SK-MEL-5 (cell line): ENCODE results near the gene RNF121. TPM values are rescaled to one million over a fixed set of nuclear protein-coding genes. Genes with fewer than 3 reads are reported as not detected.

ENCODE experiments used
- DNase-seq: peaks from one replicate; pipeline ENCODE4 v3.0.0-alpha.2; 2016; ENCODE audit warnings: low read depth, low spot score
- in situ Hi-C: cut with HindIII; loops from 2 replicates; pipeline ENCODE4 v1.10.0; 2016; ENCODE audit warnings: low sequenced_read_pairs, high pct_unique_total_duplicates, low pct_unique_long_range_greater_than_20kb
- total RNA-seq: library from RNA; depleted of rRNA; stranded (reverse); fragments of >200 nt; shearing (Covaris generic); gene quantifications from 2 replicates; pipeline ENCODE4 v1.2.3, GENCODE V29; 2014

The RNF121 gene
- total RNA-seq, 1 experiment from 2014 or later, result 50.9 TPM

GRCh38 chr11:72010529-72011233 lies 81.8 kb downstream of the RNF121 start:
- in situ Hi-C loops, result no loop called here
- no peak for DNase-seq

- in situ Hi-C loops, result no loop called here
- DNase-seq, result no peak
These were observed 83.3 kb downstream of the RNF121 start for GRCh38 chr11:72012091-72012630.

DNA sequence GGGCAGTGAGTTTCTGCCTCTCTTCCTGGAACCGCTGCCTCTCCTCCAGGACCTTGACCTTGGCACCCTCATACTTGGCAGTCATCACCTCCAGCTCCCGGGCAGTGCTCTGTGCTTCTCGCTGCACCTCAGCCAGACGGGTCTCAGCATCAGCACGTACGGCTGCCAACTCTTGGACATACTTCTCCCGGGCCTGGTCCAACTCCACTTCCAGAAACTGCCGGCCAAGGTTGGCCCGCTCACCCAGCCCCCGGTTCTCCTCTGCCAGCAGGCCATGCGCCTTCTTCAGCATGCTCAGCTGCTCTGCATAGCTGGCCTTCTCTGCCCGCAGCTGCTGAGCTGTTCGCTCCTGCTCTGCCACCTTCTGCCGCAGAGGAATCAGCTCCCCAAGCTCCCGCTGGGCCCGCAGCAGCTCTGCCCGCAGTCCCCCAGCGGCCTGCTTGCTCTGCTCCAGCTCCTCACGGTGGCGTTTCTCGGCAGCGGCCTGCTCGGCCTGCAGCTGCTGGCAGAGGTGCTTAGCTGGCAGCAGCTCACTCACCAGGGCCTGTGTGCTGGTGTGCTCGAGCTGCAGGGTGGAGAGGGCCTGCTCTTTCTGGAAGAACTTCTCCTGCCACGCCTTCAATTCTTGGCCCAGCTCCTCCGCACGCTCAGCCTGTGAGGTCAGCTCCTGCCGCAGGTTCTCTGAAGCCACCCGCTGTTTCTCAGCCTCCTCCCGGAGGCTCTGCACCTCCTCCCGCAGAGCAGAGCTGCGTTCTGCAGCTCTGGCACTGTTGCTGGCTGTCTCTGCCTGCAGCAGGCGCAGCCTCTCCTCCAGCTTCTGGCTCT lies 84.3 kb downstream of the RNF121 start:
- in situ Hi-C loops, result no loop called here
- DNase-seq, result no peak

DNA sequence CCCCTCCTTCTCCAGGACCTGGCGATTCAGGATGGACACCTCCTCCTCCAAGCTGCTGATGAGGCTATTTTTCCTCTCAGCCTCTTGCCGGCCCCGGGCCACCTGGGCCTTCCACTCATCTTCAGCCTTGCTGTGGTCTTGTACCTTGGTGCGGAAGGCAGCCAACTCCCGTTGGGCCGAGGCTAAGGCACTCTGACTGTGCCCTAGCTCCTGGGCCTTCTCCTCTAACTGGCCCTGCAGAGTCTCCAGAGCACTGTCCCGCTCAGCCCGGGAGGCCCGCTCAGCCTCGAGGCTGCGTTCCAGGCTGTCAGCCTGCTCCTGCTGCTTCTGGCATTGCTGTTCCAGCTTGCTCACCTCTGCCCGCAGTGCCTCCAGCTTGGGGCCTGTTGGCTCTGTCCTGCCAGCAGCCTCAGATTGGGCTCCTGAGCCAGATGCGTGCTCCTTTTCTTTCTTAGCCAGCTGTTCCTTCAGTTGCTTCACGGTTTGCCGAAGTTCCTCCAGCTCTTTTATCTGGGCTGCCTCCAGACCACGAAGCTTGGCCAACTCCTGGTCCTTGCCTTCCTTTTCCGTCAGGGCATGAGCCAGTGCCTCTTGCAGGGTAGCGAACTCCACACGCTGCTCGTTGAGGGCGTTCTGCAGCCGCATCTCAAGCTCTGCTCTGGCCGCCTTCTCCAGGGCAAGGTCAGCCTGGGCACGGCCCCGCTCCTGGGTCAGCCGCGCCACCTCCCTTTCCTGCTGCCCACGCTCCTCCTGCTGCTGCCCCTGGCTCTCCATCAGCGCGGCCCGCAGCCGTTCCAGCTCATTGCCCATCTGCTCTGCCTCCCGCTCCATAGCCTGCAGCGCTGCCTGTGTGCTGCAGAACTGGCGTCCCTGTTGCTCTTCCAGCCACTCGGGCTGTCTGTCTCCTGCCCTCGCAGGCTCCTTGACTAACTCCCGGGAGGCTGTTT lies 85.2 kb downstream of the RNF121 start:
- DNase-seq, result no peak
- in situ Hi-C loops, result no loop called here

DNA sequence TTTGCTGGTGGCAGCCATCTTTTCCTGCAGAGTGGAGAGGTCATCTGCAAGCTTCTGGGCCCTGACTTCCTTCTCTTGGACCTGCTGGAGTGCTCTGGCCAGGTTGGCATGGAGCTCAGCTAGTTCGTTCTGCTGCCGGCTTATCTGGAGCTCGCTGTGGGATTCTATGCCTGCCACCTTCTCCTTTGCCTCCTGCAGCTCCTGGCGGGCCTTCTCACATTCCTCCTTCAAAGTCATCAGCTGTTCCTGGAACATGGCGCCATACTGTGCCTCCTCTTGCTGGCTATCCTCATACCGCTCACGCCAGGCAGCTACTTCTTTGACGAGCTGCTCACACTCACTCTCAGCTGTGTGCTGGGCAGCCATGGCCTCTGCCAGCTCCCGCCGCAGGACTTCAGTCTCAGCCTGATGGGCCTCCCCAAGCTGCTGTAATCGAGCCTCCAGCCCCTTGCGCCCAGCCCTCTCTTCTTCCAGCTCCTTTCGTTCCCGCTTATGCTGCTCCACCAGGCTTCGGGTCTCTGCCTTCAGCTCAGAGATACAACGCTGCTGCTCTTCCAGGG lies 86.0 kb downstream of the RNF121 start:
- no peak for DNase-seq
- in situ Hi-C loops, result no loop called here

GRCh38 chr11:72015511-72016061 lies 86.7 kb downstream of the RNF121 start:
- DNase-seq, result peak; percentile 71
- in situ Hi-C loops, result no loop called here

DNA sequence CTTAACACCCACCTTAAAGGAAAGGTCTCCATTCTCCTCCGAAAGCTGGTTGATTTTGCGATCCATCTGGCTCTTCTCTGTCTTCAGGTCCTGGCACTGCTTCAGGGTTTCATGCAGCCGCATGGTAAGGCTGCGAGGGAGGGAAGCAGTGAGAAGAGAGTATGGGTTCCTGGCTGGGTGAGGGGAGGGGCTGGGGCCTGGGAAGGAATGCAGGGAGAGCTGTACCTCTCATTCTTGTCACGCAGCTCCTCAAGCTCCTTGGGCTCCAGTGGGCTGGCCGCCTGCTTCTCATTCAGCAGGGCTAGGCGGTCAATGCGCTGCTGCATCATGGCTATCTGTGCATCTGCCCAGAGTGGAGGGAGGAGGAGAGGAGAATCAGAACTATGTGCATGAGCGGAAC lies 89.3 kb downstream of the RNF121 start:
- no peak for DNase-seq
- in situ Hi-C loops, result no loop called here

DNA sequence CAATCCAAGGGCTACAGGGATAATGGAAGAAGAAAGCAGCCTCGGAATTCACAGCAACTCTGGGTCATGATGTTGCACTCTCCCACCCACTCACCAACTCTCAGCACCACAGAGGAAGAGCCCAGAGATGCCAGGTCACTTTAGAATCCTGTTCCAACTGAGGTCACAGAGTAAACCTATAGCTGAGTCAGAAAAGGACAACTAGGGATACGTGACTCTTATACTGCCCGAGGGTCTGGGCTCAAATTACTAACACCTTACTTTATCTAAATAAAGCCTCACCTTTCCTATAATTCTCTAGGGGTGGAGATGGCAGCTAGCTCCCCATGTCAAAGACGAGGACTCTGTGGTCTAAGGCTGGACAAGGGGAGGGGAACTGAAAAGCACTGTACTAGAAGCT lies 94.5 kb downstream of the RNF121 start:
- in situ Hi-C loops, result loop anchor here (10.0 kb wide), 1 partner anchor 69 kb away; no protein-coding TSS in a partner anchor
- DNase-seq, result no peak

GRCh38 chr11:72024069-72024754 lies 95.4 kb downstream of the RNF121 start:
- in situ Hi-C loops, result loop anchor here (10.0 kb wide), 1 partner anchor 69 kb away; no protein-coding TSS in a partner anchor
- no peak for DNase-seq

DNA sequence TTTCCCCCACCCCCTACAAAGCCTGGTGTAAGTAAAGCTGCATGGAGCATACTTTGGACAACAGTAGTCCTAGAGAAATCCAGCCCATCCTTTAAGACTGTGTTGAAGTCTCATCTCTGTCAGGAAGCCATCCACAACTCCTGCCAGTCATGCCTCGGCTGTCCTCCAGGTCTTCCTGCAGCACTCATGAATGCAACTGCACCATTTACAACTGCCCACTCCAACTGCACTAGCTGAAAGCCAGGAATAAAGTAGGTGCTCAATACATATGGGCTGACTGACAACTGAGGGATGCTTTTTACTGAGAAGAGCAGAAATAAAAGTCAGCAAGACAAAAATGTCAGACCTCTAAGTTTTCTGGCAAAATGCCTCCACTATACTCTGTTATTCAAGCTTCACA lies 97.2 kb downstream of the RNF121 start:
- DNase-seq, result no peak
- in situ Hi-C loops, result loop anchor here (5.0 to 10.0 kb wide), 2 partner anchors 71 to 76 kb away; partner anchors contain the start of gene LAMTOR1

- in situ Hi-C loops, result no loop called here
- no peak for DNase-seq
These were observed 101.7 kb downstream of the RNF121 start for GRCh38 chr11:72030472-72031045.

GRCh38 chr11:72036687-72037086 lies 107.8 kb downstream of the RNF121 start:
- no peak for DNase-seq
- in situ Hi-C loops, result no loop called here

DNA sequence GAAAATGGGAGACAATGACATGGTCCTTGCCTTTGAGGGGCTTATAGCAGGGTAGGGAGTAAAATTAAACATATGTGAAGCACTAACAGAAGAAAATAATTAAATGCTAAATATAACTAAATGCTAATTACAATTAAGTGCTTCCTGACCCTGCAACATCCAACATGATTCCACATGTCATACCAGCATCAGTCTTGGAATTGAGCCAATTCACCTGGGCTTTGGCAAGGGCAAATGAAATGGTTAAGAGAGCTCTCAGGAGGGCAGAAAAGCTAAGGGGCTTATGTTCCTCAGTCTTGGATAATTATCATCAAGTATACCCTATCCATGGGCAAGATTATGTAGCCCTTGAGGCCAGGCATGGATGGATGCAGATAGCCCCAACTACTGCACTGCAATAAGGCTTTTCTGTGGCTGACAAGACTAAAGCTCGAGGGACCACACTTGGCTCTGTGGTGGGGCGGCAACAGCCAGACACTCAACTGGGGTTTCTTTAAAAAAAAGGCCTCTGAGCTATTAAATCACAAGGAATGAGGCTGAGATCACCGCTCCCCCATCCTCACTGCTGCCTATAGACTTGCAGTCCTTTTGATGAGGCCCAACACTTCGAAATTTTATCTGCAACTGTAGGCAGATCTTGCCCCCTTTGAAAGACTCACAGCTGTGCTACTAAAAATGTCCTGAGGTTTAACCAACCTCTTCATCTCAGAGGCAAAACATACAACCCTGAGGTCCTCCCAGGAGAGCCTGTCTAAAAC lies 108.9 kb downstream of the RNF121 start:
- no peak for DNase-seq
- in situ Hi-C loops, result no loop called here

DNA sequence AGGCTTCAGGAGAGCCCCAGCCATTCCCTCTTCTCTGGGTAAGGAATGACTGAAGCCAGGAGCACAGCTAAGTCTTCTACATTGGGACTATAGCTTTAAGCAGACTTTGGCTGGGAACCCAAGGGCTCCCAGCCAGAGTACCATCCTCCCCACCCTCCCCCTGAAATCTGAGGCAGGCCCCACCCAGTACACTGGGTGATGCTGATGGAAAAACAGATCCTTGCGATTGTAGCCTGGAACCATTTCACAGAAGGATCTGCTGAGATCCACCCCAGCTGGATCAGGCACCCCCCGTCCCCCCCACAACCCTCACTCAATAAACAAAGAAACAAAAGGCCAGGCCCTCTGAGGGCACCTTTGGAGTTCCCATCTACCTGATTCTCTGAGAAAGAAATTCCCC lies 109.6 kb downstream of the RNF121 start:
- in situ Hi-C loops, result no loop called here
- DNase-seq, result no peak

- no peak for DNase-seq
- in situ Hi-C loops, result no loop called here
These were observed 110.4 kb downstream of the RNF121 start for GRCh38 chr11:72039031-72039855.
